Choroid plexus epithelial cell (primary cell): Measurements from ENCODE around the gene OPA3.

ENCODE experiments used
- DNase-seq: peaks from one replicate; pipeline ENCODE4 v3.0.0-alpha.2; 2010; ENCODE audit warnings: low read depth
- H3K4me3 ChIP-seq: 2 replicates; pipeline ENCODE4 v1.5.1; 2011; ENCODE audit warnings: low read depth, mild to moderate bottlenecking, control low read depth, low read length, moderate library complexity
- CTCF ChIP-seq: conservative IDR thresholded peaks from 2 replicates; pipeline ENCODE4 v1.5.1; 2011; ENCODE audit warnings: low read depth, mild to moderate bottlenecking, control low read depth, inconsistent platforms, low read length, moderate library complexity

OPA3 gene

GRCh38 chr19:45607071-45608029, 22.7 kb upstream of the OPA3 start:
- peak; percentile 72 for DNase-seq

GRCh38 chr19:45601524-45602374, 17.1 kb upstream of the OPA3 start, which contains the start of gene GPR4:
Gene GPR4, minus strand, starts transcription at chr19:45602212. Its CDS starts 10,346 bp downstream, at chr19:45591866.
- TF ChIP-seq CTCF: no peak
- no peak for DNase-seq
- peak within 1 kb of the TSS; percentile 42 for H3K4me3 ChIP-seq

More at GRCh38 chr19:45607071-45608029, 22.7 kb upstream of the OPA3 start:
- peak overlapping the region; percentile 49 for H3K4me3 ChIP-seq
- TF ChIP-seq CTCF: peak; percentile 93

GRCh38 chr19:45601115-45601514, 16.5 kb upstream of the OPA3 start:
- no peak overlapping the region for H3K4me3 ChIP-seq
- no peak for TF ChIP-seq CTCF
- DNase-seq: no peak

- TF ChIP-seq CTCF: no peak
- DNase-seq: no peak
- H3K4me3 ChIP-seq: no peak overlapping the region
Measured at GRCh38 chr19:45600340-45600885, 15.8 kb upstream of the OPA3 start.

- no peak for DNase-seq
- H3K4me3 ChIP-seq: no peak overlapping the region
- no peak for TF ChIP-seq CTCF
Measured at GRCh38 chr19:45599286-45599685, 14.7 kb upstream of the OPA3 start.

GRCh38 chr19:45598267-45599001, 13.8 kb upstream of the OPA3 start:
- DNase-seq: peak; percentile 6
- no peak for TF ChIP-seq CTCF
- peak overlapping the region; percentile 33 for H3K4me3 ChIP-seq
